NCI-H69 (cell line): ENCODE measurements around the gene ATF7IP.
"Not testable (repeated sequence)": the region's sequence is repeated elsewhere in the genome, so short reads cannot be mapped to it uniquely, and the experiment has no call there.

Source experiments
- DNase-seq: peaks from one replicate; lab custom pipeline; 2025; lab: John Stamatoyannopoulos, UW

The ATF7IP gene

GRCh38 chr12:14367040-14367661, 1.7 kb downstream of the ATF7IP start:
- DNase-seq: peak; percentile 39

GRCh38 chr12:14369311-14369710, 3.8 kb downstream of the ATF7IP start:
- DNase-seq: no peak

- DNase-seq: peak; percentile 20
Measured at GRCh38 chr12:14373217-14373616, 7.7 kb downstream of the ATF7IP start.

- no peak for DNase-seq
Measured at GRCh38 chr12:14379508-14379907, 14.0 kb downstream of the ATF7IP start.

GRCh38 chr12:14384783-14385638, 19.5 kb downstream of the ATF7IP start:
- DNase-seq: peak; percentile 89

GRCh38 chr12:14387219-14387871, 21.9 kb downstream of the ATF7IP start:
- no peak for DNase-seq

- DNase-seq: no peak
Measured at GRCh38 chr12:14390449-14390848, 25.0 kb downstream of the ATF7IP start.

GRCh38 chr12:14390870-14391530, 25.5 kb downstream of the ATF7IP start:
- DNase-seq: no peak

- peak; percentile 22 for DNase-seq
Measured at GRCh38 chr12:14393751-14394150, 28.3 kb downstream of the ATF7IP start.

GRCh38 chr12:14394317-14395073, 29.0 kb downstream of the ATF7IP start:
- peak; percentile 90 for DNase-seq

GRCh38 chr12:14395074-14395778, 29.7 kb downstream of the ATF7IP start:
- peak; percentile 13 for DNase-seq

- no peak for DNase-seq
Measured at GRCh38 chr12:14396071-14396470, 30.6 kb downstream of the ATF7IP start.

- no peak for DNase-seq
Measured at GRCh38 chr12:14399871-14400270, 34.4 kb downstream of the ATF7IP start.

- DNase-seq: no peak
Measured at GRCh38 chr12:14400599-14400998, 35.1 kb downstream of the ATF7IP start.

GRCh38 chr12:14401267-14401666, 35.8 kb downstream of the ATF7IP start:
- not testable (repeated sequence) for DNase-seq

GRCh38 chr12:14402697-14403096, 37.2 kb downstream of the ATF7IP start:
- DNase-seq: peak; percentile 2

- peak; percentile 24 for DNase-seq
Measured at GRCh38 chr12:14403293-14403692, 37.8 kb downstream of the ATF7IP start.

GRCh38 chr12:14403711-14404196, 38.3 kb downstream of the ATF7IP start:
- peak; percentile 90 for DNase-seq

GRCh38 chr12:14405407-14405806, 39.9 kb downstream of the ATF7IP start:
- not testable (repeated sequence) for DNase-seq

- peak; percentile 4 for DNase-seq
Measured at GRCh38 chr12:14408208-14408607, 42.7 kb downstream of the ATF7IP start.

- DNase-seq: no peak
Measured at GRCh38 chr12:14410177-14410576, 44.7 kb downstream of the ATF7IP start.
